Testis (tissue), 3 donors: ENCODE measurements around the gene MAGI1. TPM values are rescaled to one million over a fixed set of nuclear protein-coding genes. Genes with fewer than 3 reads are reported as not detected.

ENCODE experiments used
- DNase-seq: peaks from one replicate; pipeline ENCODE4 v3.0.0-alpha.2; 2019
- H3K27ac ChIP-seq, 2 donors: fragments of 200-600 bp; sonication (generic); one replicate each; pipeline ENCODE4 v1.5.1; 2019
- H3K27me3 ChIP-seq: fragments of 200-600 bp; sonication (generic); one replicate; pipeline ENCODE4 v1.5.1; 2019
- H3K36me3 ChIP-seq: fragments of 200-600 bp; sonication (generic); one replicate; pipeline ENCODE4 v1.5.1; 2017; ENCODE audit warnings: low read depth; ENCODE audit errors: missing control alignments
- H3K4me1 ChIP-seq: fragments of 200-600 bp; sonication (generic); one replicate; pipeline ENCODE4 v1.5.1; 2019
- H3K4me3 ChIP-seq, 2 donors: fragments of 200-600 bp; sonication (generic); one replicate each; pipeline ENCODE4 v1.5.1; 2017 to 2019
- H3K9me3 ChIP-seq: fragments of 200-600 bp; sonication (generic); one replicate; pipeline ENCODE4 v1.5.1; 2017
- POLR2A ChIP-seq: fragments of 450-650 bp; IDR thresholded peaks from one replicate; pipeline ENCODE4 v1.6.1; 2017; ENCODE audit warnings: antibody characterized with exemption, mild to moderate bottlenecking, moderate library complexity
- WGBS, 2 donors: methylation state at CpG; one replicate each; pipeline ENCODE4 v1.1.5; 2018; 5-methylcytosine and 5-hydroxymethylcytosine counted together
- intact Hi-C: fragments of 100-400 bp; cut with DNase I; formaldehyde crosslinking; loops from one replicate; pipeline ENCODE4 v1.15.1; 2023; ENCODE audit warnings: low total_unique reads
- polyA plus RNA-seq: library from polyadenylated mRNA; stranded (reverse); fragments of 350-450 nt; fragmentation: Illumina TruSeq; extraction: RNeasy Lipid Tissue Mini Kit (QIAGEN cat#74804); gene quantifications from one replicate; pipeline ENCODE4 v1.2.3, GENCODE V29; 2014; ENCODE audit warnings: low read depth, low replicate concordance; ENCODE audit not compliant: insufficient read depth
- total RNA-seq, 2 donors: library from RNA; depleted of rRNA; stranded (reverse); fragments of >200 nt; gene quantifications; one replicate each; pipeline ENCODE4 v1.2.3, GENCODE V29; 2016
- TF ChIP-seq, protein P1 (sequence below), 3 experiments: fragments of 450-650 bp in 2 of 3; fragments of 200-600 bp in 1 of 3; sonication (generic) in 1 of 3; IDR thresholded peaks; one replicate each; pipeline ENCODE4 v1.5.1; 2016 to 2019; ENCODE audit warnings: antibody characterized with exemption in 3 of 3, mild to moderate bottlenecking in 2 of 3, moderate library complexity in 1 of 3

Gene MAGI1
- total and polyA plus RNA-seq, 3 donors from 2014 or later: 55.4 to 60.4 (median 56.1) TPM

DNA sequence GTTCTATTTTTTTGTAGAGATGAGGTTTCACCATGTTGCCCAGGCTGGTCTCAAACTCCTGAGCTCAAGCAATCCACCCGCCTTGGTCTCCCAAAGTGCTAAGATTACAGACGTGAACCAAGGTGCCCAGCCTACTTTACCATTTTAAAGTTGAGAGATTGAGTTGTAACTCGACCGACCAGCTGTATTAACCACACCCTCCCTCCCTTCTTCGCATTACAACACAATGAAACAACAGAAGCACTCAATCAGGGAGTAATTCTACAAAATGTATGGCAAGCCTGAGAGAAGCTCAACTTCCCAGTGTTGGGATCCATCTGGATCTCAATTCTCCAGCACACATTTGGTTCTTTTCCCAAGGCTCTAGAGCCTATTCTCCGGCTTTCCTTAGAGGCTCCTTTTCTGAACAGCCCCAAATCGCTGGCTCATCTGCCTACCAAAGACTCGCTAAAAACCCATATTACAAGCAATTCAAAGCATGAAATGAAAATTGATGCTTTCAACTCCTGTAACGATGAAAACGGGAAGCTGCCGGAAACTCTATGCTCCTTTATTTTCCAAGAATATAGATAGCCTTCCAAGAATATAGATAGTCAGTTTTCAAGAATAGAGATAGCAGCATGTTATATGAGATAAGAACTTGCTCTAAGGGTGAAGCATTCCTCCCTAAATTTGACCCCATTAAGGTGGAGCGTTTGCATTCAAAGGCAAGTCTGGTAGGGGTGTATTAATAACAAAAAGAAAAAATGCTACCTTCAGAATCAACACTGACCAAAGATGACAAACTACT, 450.9 kb downstream of the MAGI1 start:
- WGBS, 2 donors: 88 to 89% methylated on average over 12 of the region's 12 CpGs

DNA sequence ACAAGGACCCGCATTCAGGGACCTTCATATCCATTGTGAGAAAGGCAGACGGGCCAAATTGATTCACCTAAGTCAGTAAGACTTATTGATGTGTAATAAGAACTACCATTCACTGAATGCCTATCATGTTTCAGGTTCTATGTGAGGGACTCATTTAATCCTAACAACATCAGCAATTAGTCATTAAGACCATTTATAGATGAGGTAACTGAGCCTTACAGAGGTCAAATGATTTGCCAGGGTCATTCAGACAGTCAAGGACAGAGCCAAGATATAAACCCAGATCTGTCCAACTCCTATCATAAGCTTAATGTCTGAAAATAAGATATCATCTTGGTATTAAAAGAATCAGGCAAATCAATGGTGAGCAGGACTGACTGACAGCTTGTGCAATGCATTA, 453.8 kb downstream of the MAGI1 start:
- TF ChIP-seq POLR2A: no peak
- TF ChIP-seq, protein P1, sequence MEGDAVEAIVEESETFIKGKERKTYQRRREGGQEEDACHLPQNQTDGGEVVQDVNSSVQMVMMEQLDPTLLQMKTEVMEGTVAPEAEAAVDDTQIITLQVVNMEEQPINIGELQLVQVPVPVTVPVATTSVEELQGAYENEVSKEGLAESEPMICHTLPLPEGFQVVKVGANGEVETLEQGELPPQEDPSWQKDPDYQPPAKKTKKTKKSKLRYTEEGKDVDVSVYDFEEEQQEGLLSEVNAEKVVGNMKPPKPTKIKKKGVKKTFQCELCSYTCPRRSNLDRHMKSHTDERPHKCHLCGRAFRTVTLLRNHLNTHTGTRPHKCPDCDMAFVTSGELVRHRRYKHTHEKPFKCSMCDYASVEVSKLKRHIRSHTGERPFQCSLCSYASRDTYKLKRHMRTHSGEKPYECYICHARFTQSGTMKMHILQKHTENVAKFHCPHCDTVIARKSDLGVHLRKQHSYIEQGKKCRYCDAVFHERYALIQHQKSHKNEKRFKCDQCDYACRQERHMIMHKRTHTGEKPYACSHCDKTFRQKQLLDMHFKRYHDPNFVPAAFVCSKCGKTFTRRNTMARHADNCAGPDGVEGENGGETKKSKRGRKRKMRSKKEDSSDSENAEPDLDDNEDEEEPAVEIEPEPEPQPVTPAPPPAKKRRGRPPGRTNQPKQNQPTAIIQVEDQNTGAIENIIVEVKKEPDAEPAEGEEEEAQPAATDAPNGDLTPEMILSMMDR (IDR thresholded peaks at IDR 0.05): no peak
- Histone ChIP-seq H3K4me1 (no peaks in the 10 kb centered on the region), H3K4me3 (no peak overlapping the region), H3K27ac (no peak overlapping the region), H3K27me3 (no peaks in the 10 kb centered on the region), H3K36me3 (no peaks in the 10 kb centered on the region), H3K9me3 (no peaks in the 10 kb centered on the region)
- 91 to 99% methylated on average over 2 of the region's 2 CpGs for WGBS, 2 donors
- DNase-seq: no peak
- intact Hi-C loops: no loop called here

More for the DNA sequence above, 450.9 kb downstream of the MAGI1 start:
- Histone ChIP-seq H3K27me3 (no peaks in the 10 kb centered on the region), H3K9me3 (no peaks in the 10 kb centered on the region), H3K27ac (no peak overlapping the region), H3K36me3 (no peaks in the 10 kb centered on the region), H3K4me3 (no peak overlapping the region), H3K4me1 (no peaks in the 10 kb centered on the region)
- TF ChIP-seq, protein P1 (IDR thresholded peaks at IDR 0.05): no peak
- TF ChIP-seq POLR2A: no peak
- intact Hi-C loops: no loop called here
- no peak for DNase-seq

DNA sequence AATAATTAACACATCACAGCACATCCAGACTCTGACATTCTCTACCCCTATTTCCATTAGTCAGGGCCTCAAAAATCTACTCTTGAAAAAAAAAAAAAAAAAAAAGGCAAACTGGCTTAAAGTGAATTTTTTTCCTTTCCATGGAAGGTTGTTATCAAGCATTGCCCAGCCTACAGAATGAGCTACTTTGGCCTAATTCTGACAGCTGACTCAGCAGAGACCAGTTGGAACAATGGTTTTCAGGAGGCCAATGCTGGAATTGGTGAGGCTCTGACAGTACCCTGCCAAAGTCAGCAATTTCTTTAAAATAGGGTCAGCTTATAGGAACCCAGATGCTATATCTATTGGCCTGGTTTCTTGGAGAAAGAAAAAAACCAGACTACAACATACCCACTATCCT, 454.7 kb downstream of the MAGI1 start:
- no peak for DNase-seq
- Histone ChIP-seq H3K4me3 (no peak overlapping the region), H3K27me3 (no peaks in the 10 kb centered on the region), H3K27ac (no peak overlapping the region), H3K4me1 (no peaks in the 10 kb centered on the region), H3K36me3 (no peaks in the 10 kb centered on the region), H3K9me3 (no peaks in the 10 kb centered on the region)
- TF ChIP-seq POLR2A: no peak
- TF ChIP-seq, protein P1 (IDR thresholded peaks at IDR 0.05): no peak
- intact Hi-C loops: no loop called here

DNA sequence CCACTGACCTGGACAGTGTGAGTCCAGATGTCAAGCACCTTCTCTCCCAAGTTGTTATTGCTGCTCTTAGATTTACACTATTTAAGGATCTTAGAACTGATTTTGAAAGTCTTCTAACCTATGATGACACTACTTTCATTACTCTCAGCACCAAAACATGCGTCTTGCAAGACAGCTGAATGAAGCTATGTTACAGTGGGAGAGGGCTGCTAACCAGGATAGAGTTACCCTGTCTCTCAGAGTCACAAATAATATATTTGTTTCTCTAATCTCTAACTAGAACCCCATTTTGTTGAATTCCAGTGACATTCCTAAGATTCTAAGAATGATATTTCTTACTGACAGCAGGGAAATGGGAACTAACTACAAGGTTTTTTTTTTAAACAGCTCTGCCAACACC, 455.5 kb downstream of the MAGI1 start:
- TF ChIP-seq POLR2A: no peak
- TF ChIP-seq, protein P1 (IDR thresholded peaks at IDR 0.05): no peak
- Histone ChIP-seq H3K4me1 (no peaks in the 10 kb centered on the region), H3K36me3 (no peaks in the 10 kb centered on the region), H3K9me3 (no peaks in the 10 kb centered on the region), H3K27me3 (no peaks in the 10 kb centered on the region), H3K27ac (no peak overlapping the region), H3K4me3 (no peak overlapping the region)
- 97% methylated on average over 1 of the region's 1 CpG for WGBS, 2 donors
- intact Hi-C loops: no loop called here
- no peak for DNase-seq
